ENCODE data around the gene NKX2-2.
"Not testable (repeated sequence)": the region's sequence is repeated elsewhere in the genome, so short reads cannot be mapped to it uniquely, and the experiment has no call there.

The NKX2-2 gene

GRCh38 chr20:21508230-21509078 lies 5.4 kb downstream of the NKX2-2 start:
- no peak for DNase-seq

GRCh38 chr20:21507400-21508229 lies 6.2 kb downstream of the NKX2-2 start:
- no peak for DNase-seq

GRCh38 chr20:21505810-21506530 lies 7.9 kb downstream of the NKX2-2 start:
- no peak for DNase-seq

- DNase-seq, result peak; percentile 44
Observed at GRCh38 chr20:21505161-21505809, 8.6 kb downstream of the NKX2-2 start.

- DNase-seq, result no peak
Observed at GRCh38 chr20:21504323-21504722, 9.5 kb downstream of the NKX2-2 start.

GRCh38 chr20:21503345-21503744 lies 10.5 kb downstream of the NKX2-2 start:
- DNase-seq, result no peak

- no peak for DNase-seq
Observed at GRCh38 chr20:21501184-21501583, 12.7 kb downstream of the NKX2-2 start.

GRCh38 chr20:21500599-21500998 lies 13.3 kb downstream of the NKX2-2 start:
- DNase-seq, result no peak

- no peak for DNase-seq
Observed at GRCh38 chr20:21499641-21500040, 14.2 kb downstream of the NKX2-2 start.

- no peak for DNase-seq
Observed at GRCh38 chr20:21498635-21499034, 15.2 kb downstream of the NKX2-2 start.

GRCh38 chr20:21498195-21498594 lies 15.7 kb downstream of the NKX2-2 start:
- DNase-seq, result no peak

GRCh38 chr20:21496452-21496851 lies 17.4 kb downstream of the NKX2-2 start:
- DNase-seq, result no peak

- no peak for DNase-seq
Observed at GRCh38 chr20:21493049-21493448, 20.8 kb downstream of the NKX2-2 start.

- no peak for DNase-seq
Observed at GRCh38 chr20:21490105-21490504, 23.8 kb downstream of the NKX2-2 start.

- DNase-seq, result not testable (repeated sequence)
Observed at GRCh38 chr20:21480144-21480543, 33.7 kb downstream of the NKX2-2 start.

GRCh38 chr20:21465799-21466198 lies 48.1 kb downstream of the NKX2-2 start:
- DNase-seq, result no peak

- DNase-seq, result no peak
Observed at GRCh38 chr20:21464916-21465315, 48.9 kb downstream of the NKX2-2 start.

Data from NCI-H526 treated with DMSO at 0.1 percent for 48 hours (cell line).